Dermis blood vessel endothelial cell (primary cell): ENCODE data around the gene SNRNP40. TPM values are rescaled to one million over a fixed set of nuclear protein-coding genes. Genes with fewer than 3 reads are reported as not detected.
"Not testable (repeated sequence)": the region's sequence is repeated elsewhere in the genome, so short reads cannot be mapped to it uniquely, and the experiment has no call there.

ENCODE experiments used
- DNase-seq: peaks from one replicate; pipeline ENCODE4 v3.0.0; 2010
- total RNA-seq: library from RNA; depleted of rRNA; stranded (reverse); fragments of >200 nt; gene quantifications from 2 replicates; pipeline ENCODE4 v1.2.3, GENCODE V29; 2014

SNRNP40 gene
- total RNA-seq = 116 and 131 TPM in 2 replicates

GRCh38 chr1:31296486-31297276 lies at the start of gene SNRNP40, which contains the start of gene ZCCHC17:
TSS of gene SNRNP40 (minus strand) at chr1:31296788. CDS start at chr1:31296751, 37 bp downstream.
TSS of gene ZCCHC17 (plus strand) at chr1:31297032. CDS start at chr1:31310099, 13,067 bp downstream.
- DNase-seq = peak; percentile 99

GRCh38 chr1:31345635-31346034 lies 49.0 kb upstream of the SNRNP40 start:
- DNase-seq = no peak

- DNase-seq = no peak
These were observed 47.9 kb upstream of the SNRNP40 start for GRCh38 chr1:31344503-31344902.

GRCh38 chr1:31336687-31337467 lies 40.3 kb upstream of the SNRNP40 start:
- no peak for DNase-seq

- DNase-seq = peak; percentile 58
These were observed 38.4 kb upstream of the SNRNP40 start for GRCh38 chr1:31335007-31335406.

- DNase-seq = no peak
These were observed 30.8 kb upstream of the SNRNP40 start for GRCh38 chr1:31327381-31327780.

- DNase-seq = no peak
These were observed 29.9 kb upstream of the SNRNP40 start for GRCh38 chr1:31326461-31326860.

GRCh38 chr1:31324992-31325391 lies 28.4 kb upstream of the SNRNP40 start:
- DNase-seq = no peak

- DNase-seq = no peak
These were observed 27.5 kb upstream of the SNRNP40 start for GRCh38 chr1:31324093-31324492.

- DNase-seq = no peak
These were observed 21.6 kb upstream of the SNRNP40 start for GRCh38 chr1:31318146-31318545.

GRCh38 chr1:31315902-31316301 lies 19.3 kb upstream of the SNRNP40 start:
- no peak for DNase-seq

GRCh38 chr1:31310198-31310597 lies 13.6 kb upstream of the SNRNP40 start:
- DNase-seq = no peak

- DNase-seq = no peak
These were observed 11.4 kb upstream of the SNRNP40 start for GRCh38 chr1:31308036-31308435.

- peak; percentile 87 for DNase-seq
These were observed 9.7 kb upstream of the SNRNP40 start for GRCh38 chr1:31306278-31306677.

GRCh38 chr1:31302709-31303441 lies 6.3 kb upstream of the SNRNP40 start:
- no peak for DNase-seq

GRCh38 chr1:31300193-31300592 lies 3.6 kb upstream of the SNRNP40 start:
- DNase-seq = no peak

GRCh38 chr1:31299365-31299764 lies 2.8 kb upstream of the SNRNP40 start:
- DNase-seq = peak; percentile 9

- peak; percentile 58 for DNase-seq
These were observed 974 bp upstream of the SNRNP40 start for GRCh38 chr1:31297277-31298247.

GRCh38 chr1:31295874-31296485 lies 608 bp downstream of the SNRNP40 start:
- peak; percentile 4 for DNase-seq

GRCh38 chr1:31289021-31289420 lies 7.6 kb downstream of the SNRNP40 start:
- peak; percentile 30 for DNase-seq

GRCh38 chr1:31287791-31288190 lies 8.8 kb downstream of the SNRNP40 start:
- not testable (repeated sequence) for DNase-seq
